Lower lobe of right lung (tissue), 2 donors: ENCODE data around the gene RSRC1. TPM values are rescaled to one million over a fixed set of nuclear protein-coding genes. Genes with fewer than 3 reads are reported as not detected.

Experiments used
- ATAC-seq, 2 donors: fragments of 200-7000 bp; cut with Tn5 transposase; one replicate each; pipeline ENCODE4 v1.9.1; 2020 to 2022; ENCODE audit warnings: mild to moderate bottlenecking in 2 of 2, moderate library complexity in 2 of 2
- DNase-seq: peaks from one replicate; pipeline ENCODE4 v3.0.0-alpha.2; 2020
- H3K27ac ChIP-seq: fragments of 200-600 bp; one replicate; pipeline ENCODE4 v1.8.0; 2022
- H3K27me3 ChIP-seq: fragments of 200-600 bp; one replicate; pipeline ENCODE4 v1.8.0; 2022; ENCODE audit warnings: low read depth
- H3K36me3 ChIP-seq: fragments of 200-600 bp; one replicate; pipeline ENCODE4 v1.8.0; 2022; ENCODE audit warnings: mild to moderate bottlenecking
- H3K4me1 ChIP-seq: fragments of 200-600 bp; one replicate; pipeline ENCODE4 v1.8.0; 2022
- H3K4me3 ChIP-seq: fragments of 200-600 bp; one replicate; pipeline ENCODE4 v1.8.0; 2022; ENCODE audit warnings: mild to moderate bottlenecking
- H3K9me3 ChIP-seq: fragments of 200-600 bp; one replicate; pipeline ENCODE4 v1.8.0; 2022
- intact Hi-C: fragments of 100-400 bp; cut with DNase I; formaldehyde crosslinking; loops from one replicate; pipeline ENCODE4 v1.11.0; 2022
- total RNA-seq: library from RNA; stranded (reverse); fragmentation: NEBNext Ultra II Directional; extraction: Animal tissue kit (Norgen Biotek cat#: 25700); gene quantifications from one replicate; pipeline ENCODE4 v1.2.1, GENCODE V29; 2021
- TF ChIP-seq, protein P1 (sequence below): fragments of 200-600 bp; IDR thresholded peaks from one replicate; pipeline ENCODE4 v1.8.0; 2022; ENCODE audit warnings: antibody characterized with exemption, mild to moderate bottlenecking
- donor health status: DM: no; HTN: yes; CAD: no; lungs with severe emphysema.

The RSRC1 gene
- total RNA-seq, 1 donor from 2014 or later: 29.8 TPM

DNA sequence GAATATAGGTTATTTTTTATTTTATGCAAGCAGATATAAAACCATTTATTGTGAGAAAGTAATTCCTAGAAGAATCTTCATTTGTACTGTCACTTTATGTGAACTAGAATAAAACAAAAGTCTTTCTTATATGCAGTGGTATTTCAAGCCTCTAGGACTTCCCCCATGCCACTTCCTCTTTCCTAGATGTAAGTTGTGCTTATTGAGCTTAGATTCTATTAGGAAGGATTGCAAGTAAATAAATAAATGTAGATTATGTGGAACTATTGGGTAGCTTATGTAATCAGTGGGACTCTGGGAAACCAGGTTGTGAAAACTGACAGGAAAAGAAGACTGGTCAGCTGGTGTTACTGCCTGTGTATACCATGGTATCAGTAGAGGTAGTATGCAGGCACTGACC is 169.7 kb downstream of the RSRC1 start:
- Histone ChIP-seq H3K36me3 (no peaks in the 10 kb centered on the region), H3K9me3 (no peaks in the 10 kb centered on the region), H3K4me1 (no peaks in the 10 kb centered on the region), H3K4me3 (no peak overlapping the region), H3K27ac (no peak overlapping the region), H3K27me3 (no peaks in the 10 kb centered on the region)
- no peak for DNase-seq
- TF ChIP-seq, protein P1, sequence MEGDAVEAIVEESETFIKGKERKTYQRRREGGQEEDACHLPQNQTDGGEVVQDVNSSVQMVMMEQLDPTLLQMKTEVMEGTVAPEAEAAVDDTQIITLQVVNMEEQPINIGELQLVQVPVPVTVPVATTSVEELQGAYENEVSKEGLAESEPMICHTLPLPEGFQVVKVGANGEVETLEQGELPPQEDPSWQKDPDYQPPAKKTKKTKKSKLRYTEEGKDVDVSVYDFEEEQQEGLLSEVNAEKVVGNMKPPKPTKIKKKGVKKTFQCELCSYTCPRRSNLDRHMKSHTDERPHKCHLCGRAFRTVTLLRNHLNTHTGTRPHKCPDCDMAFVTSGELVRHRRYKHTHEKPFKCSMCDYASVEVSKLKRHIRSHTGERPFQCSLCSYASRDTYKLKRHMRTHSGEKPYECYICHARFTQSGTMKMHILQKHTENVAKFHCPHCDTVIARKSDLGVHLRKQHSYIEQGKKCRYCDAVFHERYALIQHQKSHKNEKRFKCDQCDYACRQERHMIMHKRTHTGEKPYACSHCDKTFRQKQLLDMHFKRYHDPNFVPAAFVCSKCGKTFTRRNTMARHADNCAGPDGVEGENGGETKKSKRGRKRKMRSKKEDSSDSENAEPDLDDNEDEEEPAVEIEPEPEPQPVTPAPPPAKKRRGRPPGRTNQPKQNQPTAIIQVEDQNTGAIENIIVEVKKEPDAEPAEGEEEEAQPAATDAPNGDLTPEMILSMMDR: no peak
- intact Hi-C loops: no loop called here
- ATAC-seq: no peak

- Histone ChIP-seq H3K4me1 (no peaks in the 10 kb centered on the region), H3K9me3 (no peaks in the 10 kb centered on the region), H3K4me3 (no peak overlapping the region), H3K27ac (no peak overlapping the region), H3K27me3 (no peaks in the 10 kb centered on the region), H3K36me3 (no peaks in the 10 kb centered on the region)
- intact Hi-C loops: no loop called here
- TF ChIP-seq, protein P1: no peak
- DNase-seq: no peak
- ATAC-seq: no peak
These were observed 185.9 kb downstream of the RSRC1 start for GRCh38 chr3:158295771-158296170.

DNA sequence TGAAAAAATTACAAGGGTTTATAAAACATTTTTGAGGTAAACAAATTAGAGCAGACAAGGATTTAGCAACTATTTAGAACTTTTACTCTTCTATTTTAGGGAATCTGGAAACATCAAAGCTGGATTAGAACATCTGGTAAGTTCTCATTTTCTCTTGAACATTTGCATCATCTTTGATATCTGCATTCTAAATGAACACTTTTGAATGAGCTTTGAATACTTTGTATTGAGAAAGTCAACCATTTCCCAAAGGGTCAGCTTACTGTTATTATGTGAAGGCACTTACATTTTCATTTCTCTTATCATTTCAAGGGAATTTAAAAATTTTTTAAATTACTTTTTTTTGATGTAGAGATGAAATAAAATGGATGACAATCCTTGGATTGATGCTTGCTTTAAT is 188.1 kb downstream of the RSRC1 start:
- no peak overlapping the region for H3K27ac ChIP-seq
- no peaks in the 10 kb centered on the region for H3K27me3 ChIP-seq
- TF ChIP-seq, protein P1: no peak
- ATAC-seq (no peak), DNase-seq (no peak)
- no peaks in the 10 kb centered on the region for H3K9me3 ChIP-seq
- no peaks in the 10 kb centered on the region for H3K36me3 ChIP-seq
- intact Hi-C loops: no loop called here
- no peaks in the 10 kb centered on the region for H3K4me1 ChIP-seq
- H3K4me3 ChIP-seq: no peak overlapping the region

GRCh38 chr3:158308236-158308928 is 198.5 kb downstream of the RSRC1 start:
- Histone ChIP-seq H3K4me1 (no peaks in the 10 kb centered on the region), H3K36me3 (no peaks in the 10 kb centered on the region), H3K27me3 (no peaks in the 10 kb centered on the region), H3K27ac (no peak overlapping the region), H3K4me3 (no peak overlapping the region), H3K9me3 (no peaks in the 10 kb centered on the region)
- intact Hi-C loops: no loop called here
- TF ChIP-seq, protein P1: no peak
- ATAC-seq: no peak
- DNase-seq: no peak

- intact Hi-C loops: no loop called here
- TF ChIP-seq, protein P1: no peak
These were observed 202.8 kb downstream of the RSRC1 start for GRCh38 chr3:158312560-158313141.

More at GRCh38 chr3:158312560-158313141, 202.8 kb downstream of the RSRC1 start:
- H3K36me3 ChIP-seq: no peaks in the 10 kb centered on the region
- H3K4me3 ChIP-seq: no peak overlapping the region
- H3K9me3 ChIP-seq: no peaks in the 10 kb centered on the region
- H3K4me1 ChIP-seq: no peaks in the 10 kb centered on the region
- DNase-seq (no peak), ATAC-seq (no peak)
- H3K27me3 ChIP-seq: no peaks in the 10 kb centered on the region
- no peak overlapping the region for H3K27ac ChIP-seq
